GM12891 (cell line): ENCODE results near the gene VCL.

Experiments
- POLR2A ChIP-seq: IDR thresholded peaks from 2 replicates; pipeline ENCODE4 v1.6.1; 2011; ENCODE audit warnings: low read depth, low read length, control low read depth
- POLR2AphosphoS5 ChIP-seq: IDR thresholded peaks from 2 replicates; pipeline ENCODE4 v1.6.1; 2011; ENCODE audit warnings: low read depth, low read length, control low read depth
- SPI1 ChIP-seq: IDR thresholded peaks from 2 replicates; pipeline ENCODE4 v1.6.1; 2011; ENCODE audit warnings: low read depth, low read length, control low read depth
- TAF1 ChIP-seq: IDR thresholded peaks from 2 replicates; pipeline ENCODE4 v1.6.1; 2011; ENCODE audit warnings: low read depth, low read length, control low read depth

DNA sequence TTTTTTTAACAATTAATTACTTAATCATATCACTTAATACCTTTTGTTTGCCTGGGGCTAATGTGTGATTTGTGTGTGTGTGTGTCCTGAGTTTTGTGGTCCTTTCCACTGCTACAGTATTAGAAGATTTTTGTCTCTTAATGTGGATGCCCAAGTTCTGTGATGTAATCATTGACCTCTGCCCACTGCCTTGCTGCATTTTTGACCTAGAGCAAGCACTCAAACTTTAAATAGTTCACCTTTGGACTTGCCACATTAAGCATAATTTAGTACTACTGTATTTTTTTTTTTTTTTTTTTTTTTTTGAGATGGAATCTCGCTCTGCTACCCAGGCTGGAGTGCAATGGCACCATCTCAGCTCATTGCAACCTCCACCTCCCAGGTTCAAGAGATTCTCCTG lies 52.7 kb downstream of the VCL start:
- TF ChIP-seq TAF1 (no peak), POLR2A (no peak), SPI1 (no peak), POLR2AphosphoS5 (no peak)
